HEK293 (cell line): Measurements from ENCODE around the gene TMUB1.

Source experiments
- GLI2 ChIP-seq: fragments of 450-650 bp; formaldehyde crosslinking; IDR thresholded peaks from 2 replicates; pipeline ENCODE4; 2017; ENCODE audit warnings: missing biosample characterization, missing genetic modification characterization, low read depth, borderline replicate concordance
- HOXD13 ChIP-seq: sonication (generic); formaldehyde crosslinking; IDR thresholded peaks from 2 replicates; pipeline ENCODE4 v1.8.0; 2022; ENCODE audit warnings: missing genetic modification reagents, borderline replicate concordance
- KLF1 ChIP-seq: fragments of 450-650 bp; formaldehyde crosslinking; IDR thresholded peaks from 2 replicates; pipeline ENCODE4 v1.5.1; 2016; ENCODE audit warnings: missing biosample characterization, missing genetic modification characterization
- KLF17 ChIP-seq: fragments of 450-650 bp; formaldehyde crosslinking; IDR thresholded peaks from 2 replicates; pipeline ENCODE4 v1.5.1; 2016; ENCODE audit warnings: missing biosample characterization, missing genetic modification characterization
- KLF9 ChIP-seq: fragments of 450-650 bp; formaldehyde crosslinking; IDR thresholded peaks from 2 replicates; pipeline ENCODE4 v1.5.1; 2016; ENCODE audit warnings: missing biosample characterization, missing genetic modification characterization, low read depth
- SCRT1 ChIP-seq: fragments of 450-650 bp; formaldehyde crosslinking; IDR thresholded peaks from 2 replicates; pipeline ENCODE4 v1.5.1; 2016; ENCODE audit warnings: missing biosample characterization, missing genetic modification characterization, borderline replicate concordance
- SP2 ChIP-seq: fragments of 450-650 bp; formaldehyde crosslinking; IDR thresholded peaks from 2 replicates; pipeline ENCODE4 v1.5.1; 2016; ENCODE audit warnings: missing biosample characterization, missing genetic modification characterization
- ZBTB1 ChIP-seq: fragments of 450-650 bp; formaldehyde crosslinking; IDR thresholded peaks from 2 replicates; pipeline ENCODE4 v1.5.1; 2016; ENCODE audit warnings: missing biosample characterization, missing genetic modification characterization
- ZEB2 ChIP-seq: fragments of 450-650 bp; formaldehyde crosslinking; IDR thresholded peaks from 2 replicates; pipeline ENCODE4 v1.5.1; 2016; ENCODE audit warnings: missing biosample characterization, missing genetic modification characterization
- ZFP69B ChIP-seq: fragments of 450-650 bp; formaldehyde crosslinking; IDR thresholded peaks from 2 replicates; pipeline ENCODE4 v1.5.1; 2016; ENCODE audit warnings: missing biosample characterization, missing genetic modification characterization
- ZNF112 ChIP-seq: fragments of 450-650 bp; formaldehyde crosslinking; IDR thresholded peaks from 2 replicates; pipeline ENCODE4 v1.5.0; 2017; ENCODE audit warnings: missing biosample characterization, missing genetic modification characterization
- ZNF132 ChIP-seq: fragments of 450-650 bp; formaldehyde crosslinking; IDR thresholded peaks from 2 replicates; pipeline ENCODE4 v1.5.1; 2017; ENCODE audit warnings: missing biosample characterization, missing genetic modification characterization, borderline replicate concordance
- ZNF175 ChIP-seq: fragments of 450-650 bp; formaldehyde crosslinking; IDR thresholded peaks from 2 replicates; pipeline ENCODE4 v1.5.1; 2016; ENCODE audit warnings: missing biosample characterization, missing genetic modification characterization
- ZNF24 ChIP-seq: fragments of 450-650 bp; formaldehyde crosslinking; IDR thresholded peaks from 2 replicates; pipeline ENCODE4 v1.5.1; 2016; ENCODE audit warnings: missing biosample characterization, missing genetic modification characterization
- ZNF324 ChIP-seq: fragments of 450-650 bp; formaldehyde crosslinking; IDR thresholded peaks from 2 replicates; pipeline ENCODE4 v1.5.1; 2016; ENCODE audit warnings: missing biosample characterization, missing genetic modification characterization
- ZNF335 ChIP-seq: fragments of 450-650 bp; formaldehyde crosslinking; conservative IDR thresholded peaks from 2 replicates; pipeline ENCODE4 v1.5.1; 2016; ENCODE audit warnings: missing biosample characterization, missing genetic modification characterization
- ZNF561 ChIP-seq: fragments of 450-650 bp; IDR thresholded peaks from 2 replicates; pipeline ENCODE4 v1.5.1; 2018; ENCODE audit warnings: missing biosample characterization, missing genetic modification characterization, borderline replicate concordance
- ZNF571 ChIP-seq: fragments of 450-650 bp; formaldehyde crosslinking; IDR thresholded peaks from 2 replicates; pipeline ENCODE4 v1.5.0; 2017; ENCODE audit warnings: missing biosample characterization, missing genetic modification characterization
- ZNF580 ChIP-seq: fragments of 450-650 bp; formaldehyde crosslinking; IDR thresholded peaks from 2 replicates; pipeline ENCODE4 v1.5.1; 2016; ENCODE audit warnings: missing biosample characterization, missing genetic modification characterization
- ZNF629 ChIP-seq: fragments of 450-650 bp; formaldehyde crosslinking; IDR thresholded peaks from 2 replicates; pipeline ENCODE4 v1.5.1; 2017; ENCODE audit warnings: missing biosample characterization, missing genetic modification characterization
- ZNF670 ChIP-seq: fragments of 450-650 bp; formaldehyde crosslinking; IDR thresholded peaks from 2 replicates; pipeline ENCODE4 v1.5.1; 2016; ENCODE audit warnings: missing biosample characterization, missing genetic modification characterization, low read depth
- TF ChIP-seq, protein P1 (sequence below): fragments of 450-650 bp; formaldehyde crosslinking; IDR thresholded peaks from 2 replicates; pipeline ENCODE4 v1.5.1; 2016; ENCODE audit warnings: missing biosample characterization, missing genetic modification characterization
- TF ChIP-seq, protein P2 (sequence below): fragments of 450-650 bp; formaldehyde crosslinking; IDR thresholded peaks from 2 replicates; pipeline ENCODE4 v1.5.1; 2016; ENCODE audit warnings: missing biosample characterization, missing genetic modification characterization, low read depth
- TF ChIP-seq, protein P3 (sequence below): fragments of 450-650 bp; formaldehyde crosslinking; IDR thresholded peaks from 2 replicates; pipeline ENCODE4 v1.5.1; 2017; ENCODE audit warnings: missing biosample characterization, missing genetic modification characterization
- TF ChIP-seq, protein P4 (sequence below): fragments of 450-650 bp; formaldehyde crosslinking; IDR thresholded peaks from 2 replicates; pipeline ENCODE4 v1.5.1; 2016; ENCODE audit warnings: missing biosample characterization, missing genetic modification characterization
- TF ChIP-seq, protein P5 (sequence below): fragments of 450-650 bp; IDR thresholded peaks from 2 replicates; pipeline ENCODE4 v1.5.1; 2018; ENCODE audit warnings: missing biosample characterization, mild to moderate bottlenecking, missing genetic modification characterization

The TMUB1 gene

DNA sequence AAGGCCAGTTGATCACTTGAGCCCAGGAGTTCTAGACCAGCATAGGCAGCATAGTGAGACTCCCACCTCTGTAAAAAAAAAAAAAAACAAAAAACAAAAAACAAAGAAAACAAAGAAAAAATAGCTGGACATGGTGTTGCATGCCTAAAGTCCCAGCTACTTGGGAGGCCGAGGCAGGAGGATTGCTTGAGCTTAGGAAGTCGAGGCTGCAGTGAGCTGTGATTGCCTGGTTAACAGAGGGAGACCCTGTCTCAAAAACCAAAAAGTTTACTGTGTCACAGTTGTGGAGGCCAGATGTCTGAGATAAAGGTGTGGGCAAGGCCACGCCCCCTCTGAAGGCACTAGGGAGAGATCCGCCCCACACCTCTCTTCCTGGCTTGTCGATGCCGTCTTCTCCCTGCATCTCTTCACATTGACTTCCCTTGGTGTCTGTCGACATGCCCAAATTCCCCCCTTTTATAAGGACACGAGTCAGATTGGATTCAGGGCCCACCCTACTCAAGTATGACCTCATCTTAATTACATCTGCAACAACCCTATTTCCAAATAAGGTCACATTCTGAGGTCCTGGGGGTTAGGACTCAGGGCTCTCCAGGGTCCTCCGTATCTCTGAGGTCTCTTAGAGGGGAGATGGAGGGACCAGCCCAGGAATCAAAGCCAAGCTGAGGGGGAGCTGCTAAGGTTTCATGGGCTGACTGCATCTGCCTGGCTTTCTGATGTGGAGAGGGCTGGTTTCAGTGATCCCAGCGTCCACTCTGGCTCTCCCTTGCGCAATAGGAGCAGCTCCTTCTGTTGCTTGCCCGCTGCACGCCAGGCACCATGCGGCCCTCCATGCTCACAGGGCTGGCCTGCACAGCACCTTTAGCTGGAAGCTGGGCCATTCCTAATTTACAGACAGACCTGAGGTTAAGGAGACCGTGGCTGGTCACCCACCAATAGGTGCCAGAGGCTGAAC lies 26.1 kb upstream of the TMUB1 start (continued):
- TF ChIP-seq, protein P1, sequence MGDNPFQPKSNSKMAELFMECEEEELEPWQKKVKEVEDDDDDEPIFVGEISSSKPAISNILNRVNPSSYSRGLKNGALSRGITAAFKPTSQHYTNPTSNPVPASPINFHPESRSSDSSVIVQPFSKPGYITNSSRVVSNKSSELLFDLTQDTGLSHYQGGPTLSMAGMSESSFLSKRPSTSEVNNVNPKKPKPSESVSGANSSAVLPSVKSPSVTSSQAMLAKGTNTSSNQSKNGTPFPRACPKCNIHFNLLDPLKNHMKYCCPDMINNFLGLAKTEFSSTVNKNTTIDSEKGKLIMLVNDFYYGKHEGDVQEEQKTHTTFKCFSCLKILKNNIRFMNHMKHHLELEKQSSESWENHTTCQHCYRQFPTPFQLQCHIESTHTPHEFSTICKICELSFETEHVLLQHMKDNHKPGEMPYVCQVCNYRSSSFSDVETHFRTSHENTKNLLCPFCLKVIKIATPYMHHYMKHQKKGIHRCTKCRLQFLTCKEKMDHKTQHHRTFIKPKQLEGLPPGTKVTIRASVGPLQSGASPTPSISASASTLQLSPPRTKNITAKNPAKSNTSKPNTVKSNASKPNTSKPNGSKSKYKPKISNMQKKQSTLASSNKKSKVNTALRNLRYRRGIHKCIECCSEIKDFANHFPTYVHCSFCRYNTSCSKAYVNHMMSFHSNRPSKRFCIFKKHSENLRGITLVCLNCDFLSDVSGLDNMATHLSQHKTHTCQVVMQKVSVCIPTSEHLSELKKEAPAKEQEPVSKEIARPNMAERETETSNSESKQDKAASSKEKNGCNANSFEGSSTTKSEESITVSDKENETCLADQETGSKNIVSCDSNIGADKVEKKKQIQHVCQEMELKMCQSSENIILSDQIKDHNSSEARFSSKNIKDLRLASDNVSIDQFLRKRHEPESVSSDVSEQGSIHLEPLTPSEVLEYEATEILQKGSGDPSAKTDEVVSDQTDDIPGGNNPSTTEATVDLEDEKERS (tag by site-specific recombination) = no peak
- peak; percentile 45; the same call in 1 of the 2 replicates for TF ChIP-seq KLF17 (tag by site-specific recombination)
- peak; percentile 28; the same call in 1 of the 2 replicates for TF ChIP-seq SP2 (tag by site-specific recombination)
- no peak for TF ChIP-seq SCRT1 (tag by site-specific recombination)
- TF ChIP-seq, protein P2, sequence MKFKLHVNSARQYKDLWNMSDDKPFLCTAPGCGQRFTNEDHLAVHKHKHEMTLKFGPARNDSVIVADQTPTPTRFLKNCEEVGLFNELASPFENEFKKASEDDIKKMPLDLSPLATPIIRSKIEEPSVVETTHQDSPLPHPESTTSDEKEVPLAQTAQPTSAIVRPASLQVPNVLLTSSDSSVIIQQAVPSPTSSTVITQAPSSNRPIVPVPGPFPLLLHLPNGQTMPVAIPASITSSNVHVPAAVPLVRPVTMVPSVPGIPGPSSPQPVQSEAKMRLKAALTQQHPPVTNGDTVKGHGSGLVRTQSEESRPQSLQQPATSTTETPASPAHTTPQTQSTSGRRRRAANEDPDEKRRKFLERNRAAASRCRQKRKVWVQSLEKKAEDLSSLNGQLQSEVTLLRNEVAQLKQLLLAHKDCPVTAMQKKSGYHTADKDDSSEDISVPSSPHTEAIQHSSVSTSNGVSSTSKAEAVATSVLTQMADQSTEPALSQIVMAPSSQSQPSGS (tag by site-specific recombination) = peak; percentile 89
- TF ChIP-seq KLF1 (tag by site-specific recombination) = 0 out of 2 replicates have a peak, but pooled peaks have one; percentile 33
- TF ChIP-seq, protein P3, sequence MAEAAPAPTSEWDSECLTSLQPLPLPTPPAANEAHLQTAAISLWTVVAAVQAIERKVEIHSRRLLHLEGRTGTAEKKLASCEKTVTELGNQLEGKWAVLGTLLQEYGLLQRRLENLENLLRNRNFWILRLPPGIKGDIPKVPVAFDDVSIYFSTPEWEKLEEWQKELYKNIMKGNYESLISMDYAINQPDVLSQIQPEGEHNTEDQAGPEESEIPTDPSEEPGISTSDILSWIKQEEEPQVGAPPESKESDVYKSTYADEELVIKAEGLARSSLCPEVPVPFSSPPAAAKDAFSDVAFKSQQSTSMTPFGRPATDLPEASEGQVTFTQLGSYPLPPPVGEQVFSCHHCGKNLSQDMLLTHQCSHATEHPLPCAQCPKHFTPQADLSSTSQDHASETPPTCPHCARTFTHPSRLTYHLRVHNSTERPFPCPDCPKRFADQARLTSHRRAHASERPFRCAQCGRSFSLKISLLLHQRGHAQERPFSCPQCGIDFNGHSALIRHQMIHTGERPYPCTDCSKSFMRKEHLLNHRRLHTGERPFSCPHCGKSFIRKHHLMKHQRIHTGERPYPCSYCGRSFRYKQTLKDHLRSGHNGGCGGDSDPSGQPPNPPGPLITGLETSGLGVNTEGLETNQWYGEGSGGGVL (tag by site-specific recombination) = no peak
- TF ChIP-seq ZNF132 (tag by site-specific recombination) = no peak
- peak; percentile 81 for TF ChIP-seq ZNF335 (tag by site-specific recombination)
- peak; percentile 91 for TF ChIP-seq ZFP69B
- TF ChIP-seq, protein P4, sequence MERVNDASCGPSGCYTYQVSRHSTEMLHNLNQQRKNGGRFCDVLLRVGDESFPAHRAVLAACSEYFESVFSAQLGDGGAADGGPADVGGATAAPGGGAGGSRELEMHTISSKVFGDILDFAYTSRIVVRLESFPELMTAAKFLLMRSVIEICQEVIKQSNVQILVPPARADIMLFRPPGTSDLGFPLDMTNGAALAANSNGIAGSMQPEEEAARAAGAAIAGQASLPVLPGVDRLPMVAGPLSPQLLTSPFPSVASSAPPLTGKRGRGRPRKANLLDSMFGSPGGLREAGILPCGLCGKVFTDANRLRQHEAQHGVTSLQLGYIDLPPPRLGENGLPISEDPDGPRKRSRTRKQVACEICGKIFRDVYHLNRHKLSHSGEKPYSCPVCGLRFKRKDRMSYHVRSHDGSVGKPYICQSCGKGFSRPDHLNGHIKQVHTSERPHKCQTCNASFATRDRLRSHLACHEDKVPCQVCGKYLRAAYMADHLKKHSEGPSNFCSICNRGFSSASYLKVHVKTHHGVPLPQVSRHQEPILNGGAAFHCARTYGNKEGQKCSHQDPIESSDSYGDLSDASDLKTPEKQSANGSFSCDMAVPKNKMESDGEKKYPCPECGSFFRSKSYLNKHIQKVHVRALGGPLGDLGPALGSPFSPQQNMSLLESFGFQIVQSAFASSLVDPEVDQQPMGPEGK = peak; percentile 54; the same call in 1 of the 2 replicates
- TF ChIP-seq ZNF629 (tag by site-specific recombination) = peak; percentile 40; the same call in 1 of the 2 replicates
- no peak for TF ChIP-seq ZNF24 (tag by site-specific recombination)
- no peak for TF ChIP-seq ZNF571 (tag by site-specific recombination)
- TF ChIP-seq ZNF324 (tag by site-specific recombination) = no peak
- no peak for TF ChIP-seq GLI2
- no peak for TF ChIP-seq ZNF175
- TF ChIP-seq HOXD13 = no peak
- no peak for TF ChIP-seq ZBTB1 (tag by site-specific recombination)
- TF ChIP-seq ZNF670 (tag by site-specific recombination) = no peak
- TF ChIP-seq ZNF561 (tag by site-specific recombination) = no peak
- no peak for TF ChIP-seq ZNF580 (tag by site-specific recombination)
- TF ChIP-seq ZNF112 (tag by site-specific recombination) = no peak
- peak; percentile 73 for TF ChIP-seq KLF9 (tag by site-specific recombination)
- TF ChIP-seq ZEB2 = 0 out of 2 replicates have a peak, but pooled peaks have one; percentile 22
- TF ChIP-seq, protein P5, sequence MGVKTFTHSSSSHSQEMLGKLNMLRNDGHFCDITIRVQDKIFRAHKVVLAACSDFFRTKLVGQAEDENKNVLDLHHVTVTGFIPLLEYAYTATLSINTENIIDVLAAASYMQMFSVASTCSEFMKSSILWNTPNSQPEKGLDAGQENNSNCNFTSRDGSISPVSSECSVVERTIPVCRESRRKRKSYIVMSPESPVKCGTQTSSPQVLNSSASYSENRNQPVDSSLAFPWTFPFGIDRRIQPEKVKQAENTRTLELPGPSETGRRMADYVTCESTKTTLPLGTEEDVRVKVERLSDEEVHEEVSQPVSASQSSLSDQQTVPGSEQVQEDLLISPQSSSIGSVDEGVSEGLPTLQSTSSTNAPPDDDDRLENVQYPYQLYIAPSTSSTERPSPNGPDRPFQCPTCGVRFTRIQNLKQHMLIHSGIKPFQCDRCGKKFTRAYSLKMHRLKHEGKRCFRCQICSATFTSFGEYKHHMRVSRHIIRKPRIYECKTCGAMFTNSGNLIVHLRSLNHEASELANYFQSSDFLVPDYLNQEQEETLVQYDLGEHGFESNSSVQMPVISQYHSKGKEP = no peak
